ENCODE measurements around the gene POLR2B.
"Not testable (repeated sequence)": the region's sequence is repeated elsewhere in the genome, so short reads cannot be mapped to it uniquely, and the experiment has no call there.

The POLR2B gene

GRCh38 chr4:56986952-56987351, 8.3 kb downstream of the POLR2B start:
- no peak for DNase-seq (ENCODE audit: low spot score)

- DNase-seq (ENCODE audit: low spot score) = no peak
These were observed 11.6 kb downstream of the POLR2B start for GRCh38 chr4:56990109-56990905.

- no peak for DNase-seq (ENCODE audit: low spot score)
These were observed 16.8 kb downstream of the POLR2B start for GRCh38 chr4:56995525-56995924.

- DNase-seq (ENCODE audit: low spot score) = no peak
These were observed 21.1 kb downstream of the POLR2B start for GRCh38 chr4:56999751-57000150.

GRCh38 chr4:57013543-57014120, 34.9 kb downstream of the POLR2B start:
- DNase-seq (ENCODE audit: low spot score) = no peak

- DNase-seq (ENCODE audit: low spot score) = no peak
These were observed 40.3 kb downstream of the POLR2B start for GRCh38 chr4:57018980-57019379.

- DNase-seq (ENCODE audit: low spot score) = no peak
These were observed 41.9 kb downstream of the POLR2B start for GRCh38 chr4:57020467-57021101.

GRCh38 chr4:57023104-57023503, 44.4 kb downstream of the POLR2B start:
- DNase-seq (ENCODE audit: low spot score) = no peak

GRCh38 chr4:57034520-57034919, 55.8 kb downstream of the POLR2B start:
- DNase-seq (ENCODE audit: low spot score) = no peak

GRCh38 chr4:57037982-57038604, 59.4 kb downstream of the POLR2B start:
- DNase-seq (ENCODE audit: low spot score) = no peak

GRCh38 chr4:57039345-57039744, 60.6 kb downstream of the POLR2B start:
- no peak for DNase-seq (ENCODE audit: low spot score)

GRCh38 chr4:57040510-57040909, 61.8 kb downstream of the POLR2B start:
- DNase-seq (ENCODE audit: low spot score) = no peak

- no peak for DNase-seq (ENCODE audit: low spot score)
These were observed 62.3 kb downstream of the POLR2B start for GRCh38 chr4:57041020-57041419.

- no peak for DNase-seq (ENCODE audit: low spot score)
These were observed 64.0 kb downstream of the POLR2B start for GRCh38 chr4:57042711-57043169.

GRCh38 chr4:57043347-57044251, 64.9 kb downstream of the POLR2B start:
- DNase-seq (ENCODE audit: low spot score) = no peak

GRCh38 chr4:57044279-57044678, 65.6 kb downstream of the POLR2B start:
- no peak for DNase-seq (ENCODE audit: low spot score)

GRCh38 chr4:57044996-57045395, 66.3 kb downstream of the POLR2B start:
- DNase-seq (ENCODE audit: low spot score) = no peak

GRCh38 chr4:57047046-57047445, 68.3 kb downstream of the POLR2B start:
- DNase-seq (ENCODE audit: low spot score) = not testable (repeated sequence)

GRCh38 chr4:57048590-57049304, 70.1 kb downstream of the POLR2B start:
- no peak for DNase-seq (ENCODE audit: low spot score)

GRCh38 chr4:57051095-57051494, 72.4 kb downstream of the POLR2B start:
- DNase-seq (ENCODE audit: low spot score) = no peak

GRCh38 chr4:57051524-57051923, 72.8 kb downstream of the POLR2B start:
- DNase-seq (ENCODE audit: low spot score) = no peak
